ENCODE measurements around the gene FIBCD1.

The FIBCD1 gene

GRCh38 chr9:130862747-130863146, 76.3 kb downstream of the FIBCD1 start:
- DNase-seq (ENCODE audit: low read depth in 4 of 4, low spot score in 1 of 4): no peak

GRCh38 chr9:130862217-130862616, 76.8 kb downstream of the FIBCD1 start:
- DNase-seq (ENCODE audit: low read depth in 4 of 4, low spot score in 1 of 4): no peak

- no peak for DNase-seq (ENCODE audit: low read depth in 4 of 4, low spot score in 1 of 4)
Observed at GRCh38 chr9:130861372-130862180, 77.5 kb downstream of the FIBCD1 start.

GRCh38 chr9:130860458-130861316, 78.4 kb downstream of the FIBCD1 start:
- DNase-seq (ENCODE audit: low read depth in 4 of 4, low spot score in 1 of 4): no peak

GRCh38 chr9:130858739-130859705, 80.0 kb downstream of the FIBCD1 start:
- DNase-seq (ENCODE audit: low read depth in 4 of 4, low spot score in 1 of 4): no peak

GRCh38 chr9:130857864-130858738, 80.9 kb downstream of the FIBCD1 start:
- no peak for DNase-seq (ENCODE audit: low read depth in 4 of 4, low spot score in 1 of 4)

GRCh38 chr9:130856474-130856873, 82.6 kb downstream of the FIBCD1 start:
- DNase-seq (ENCODE audit: low read depth in 4 of 4, low spot score in 1 of 4): no peak

- no peak for DNase-seq (ENCODE audit: low read depth in 4 of 4, low spot score in 1 of 4)
Observed at GRCh38 chr9:130854835-130855234, 84.2 kb downstream of the FIBCD1 start.

GRCh38 chr9:130854092-130854491, 85.0 kb downstream of the FIBCD1 start:
- no peak for DNase-seq (ENCODE audit: low read depth in 4 of 4, low spot score in 1 of 4)

GRCh38 chr9:130852801-130853200, 86.2 kb downstream of the FIBCD1 start:
- no peak for DNase-seq (ENCODE audit: low read depth in 4 of 4, low spot score in 1 of 4)

Data from stimulated activated CD4-positive, alpha-beta T cell treated with anti-CD3 and anti-CD28 coated beads, Interleukin-1b, Interleukin-23, amount 100 ng/mL, for 24 hours (primary cell).